ENCODE results near the gene PAK6.

Gene PAK6

GRCh38 chr15:40292246-40292645 is 53.4 kb downstream of the PAK6 start:
- DNase-seq (ENCODE audit: low read depth in 3 of 3) = no peak

DNA sequence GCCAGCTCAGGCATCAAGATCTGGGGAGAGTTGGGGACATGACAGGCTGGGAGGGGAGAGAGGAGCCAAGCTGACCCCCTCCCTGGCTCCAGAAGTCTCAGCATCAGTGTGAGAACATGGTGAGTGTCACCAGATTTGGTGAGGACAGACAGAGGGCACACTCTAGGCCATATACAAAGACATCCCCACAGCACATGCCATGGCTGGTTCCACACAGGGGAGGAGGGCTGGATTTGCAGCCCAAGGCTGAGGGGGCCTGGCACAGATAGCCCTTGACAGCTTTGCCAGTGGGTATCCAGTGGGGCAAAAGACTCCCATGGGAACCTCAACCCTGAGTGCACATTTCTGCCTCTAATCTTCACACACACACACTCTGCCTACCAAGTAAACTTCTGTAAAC is 54.1 kb downstream of the PAK6 start:
- no peak for DNase-seq (ENCODE audit: low read depth in 3 of 3)

DNA sequence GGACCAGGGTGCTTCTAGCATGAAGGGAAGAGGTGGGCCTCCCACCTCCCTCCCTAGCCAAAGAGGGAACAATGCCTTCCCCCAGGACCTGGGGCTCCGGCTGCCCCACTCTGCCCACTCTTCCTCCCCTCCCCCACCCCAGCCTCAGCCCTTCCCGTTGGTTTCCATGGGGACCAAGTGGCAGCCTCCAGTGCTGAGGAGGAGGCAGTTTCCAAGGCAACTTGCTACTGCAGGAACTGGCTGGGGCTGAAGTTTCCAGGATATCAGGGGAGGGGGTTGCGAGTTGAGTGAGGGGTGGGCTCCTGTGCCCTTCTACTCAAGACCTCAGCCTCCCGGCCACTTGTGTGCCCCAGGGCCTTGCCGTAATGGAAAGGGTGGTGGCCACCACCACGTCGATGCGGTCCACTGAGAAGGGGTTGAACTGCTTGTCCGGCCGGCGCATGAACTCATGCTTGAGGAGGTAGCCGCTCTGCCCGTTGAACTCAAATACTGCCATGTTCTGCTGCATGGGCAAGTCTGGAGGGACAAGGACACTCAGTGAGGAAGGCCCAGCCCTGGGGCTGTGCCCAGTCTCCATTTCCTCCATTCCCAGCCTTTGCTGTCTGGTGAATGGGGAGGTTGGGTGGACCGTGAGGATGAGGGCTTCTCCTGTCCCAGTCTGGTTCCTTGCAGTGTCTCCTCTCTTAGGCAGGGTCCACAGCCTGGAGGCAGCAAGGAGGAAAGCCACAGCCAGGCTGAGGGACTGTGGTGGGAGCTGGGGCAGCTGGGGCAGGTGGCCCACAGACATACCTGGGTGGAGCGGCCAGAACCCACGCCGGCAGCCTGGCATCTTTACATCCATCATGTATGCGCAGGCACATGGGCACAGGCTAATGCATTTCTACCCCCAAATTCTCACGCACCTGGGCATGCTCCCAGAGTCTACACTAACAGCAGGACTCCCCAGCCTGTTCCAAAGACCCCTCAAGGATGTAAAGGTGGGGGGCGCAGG is 55.3 kb downstream of the PAK6 start:
- no peak for DNase-seq (ENCODE audit: low read depth in 3 of 3)

DNA sequence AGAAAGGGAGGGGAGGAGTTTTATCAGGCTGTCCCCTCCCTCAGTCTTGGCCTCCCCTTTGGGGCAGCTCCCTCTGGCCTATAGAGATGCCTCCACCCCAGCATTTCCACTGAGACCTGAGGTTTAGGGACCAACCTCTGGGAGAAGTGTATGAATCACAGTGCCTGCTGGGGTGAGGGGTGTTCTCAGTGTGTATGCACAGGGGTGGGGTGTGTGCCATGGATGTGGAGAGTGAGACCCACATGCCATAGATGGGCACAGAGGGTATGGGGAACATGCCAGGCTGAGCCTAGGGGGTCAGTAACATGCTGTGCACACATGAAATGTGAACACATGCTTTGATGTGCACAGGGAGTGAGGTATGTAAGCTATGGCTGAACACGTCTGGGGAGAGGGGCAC is 56.4 kb downstream of the PAK6 start:
- no peak for DNase-seq (ENCODE audit: low read depth in 3 of 3)

DNA sequence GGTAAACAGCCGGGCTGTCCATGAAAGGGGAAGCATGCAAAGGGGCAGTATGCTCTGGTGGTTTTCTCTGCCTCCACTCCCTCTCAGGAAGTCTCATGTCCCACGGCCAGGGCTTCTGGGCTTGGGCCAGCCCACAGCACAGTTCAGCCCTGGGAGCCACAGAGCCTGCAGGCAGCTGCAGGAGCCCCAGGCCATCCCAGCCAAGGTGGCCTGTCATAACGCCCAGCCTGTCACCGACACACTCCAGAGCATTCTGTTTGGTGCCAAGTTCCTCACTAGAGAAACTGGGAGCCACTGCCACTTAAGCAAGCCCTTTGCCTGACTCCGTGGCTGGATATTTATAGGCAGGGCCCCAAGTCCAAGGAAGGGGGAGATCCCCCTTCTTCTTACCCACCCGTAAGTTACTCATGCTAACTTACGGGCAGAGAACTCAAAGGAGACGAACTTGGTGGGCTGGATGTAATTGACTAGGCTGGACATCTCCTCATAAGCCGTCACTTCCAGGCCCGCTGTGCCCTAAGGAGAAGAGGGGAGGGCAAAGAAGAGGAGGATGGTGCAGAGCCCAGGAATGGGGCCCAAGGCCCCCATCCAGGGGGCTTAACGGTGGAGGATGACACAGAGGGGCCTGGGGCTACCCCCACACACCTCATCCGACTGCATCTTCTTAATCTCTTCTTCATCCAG is 57.2 kb downstream of the PAK6 start:
- DNase-seq (ENCODE audit: low read depth in 3 of 3) = no peak

- DNase-seq (ENCODE audit: low read depth in 3 of 3) = no peak
Observed at GRCh38 chr15:40296561-40297230, 57.8 kb downstream of the PAK6 start.

GRCh38 chr15:40297356-40297755 is 58.5 kb downstream of the PAK6 start:
- no peak for DNase-seq (ENCODE audit: low read depth in 3 of 3)

DNA sequence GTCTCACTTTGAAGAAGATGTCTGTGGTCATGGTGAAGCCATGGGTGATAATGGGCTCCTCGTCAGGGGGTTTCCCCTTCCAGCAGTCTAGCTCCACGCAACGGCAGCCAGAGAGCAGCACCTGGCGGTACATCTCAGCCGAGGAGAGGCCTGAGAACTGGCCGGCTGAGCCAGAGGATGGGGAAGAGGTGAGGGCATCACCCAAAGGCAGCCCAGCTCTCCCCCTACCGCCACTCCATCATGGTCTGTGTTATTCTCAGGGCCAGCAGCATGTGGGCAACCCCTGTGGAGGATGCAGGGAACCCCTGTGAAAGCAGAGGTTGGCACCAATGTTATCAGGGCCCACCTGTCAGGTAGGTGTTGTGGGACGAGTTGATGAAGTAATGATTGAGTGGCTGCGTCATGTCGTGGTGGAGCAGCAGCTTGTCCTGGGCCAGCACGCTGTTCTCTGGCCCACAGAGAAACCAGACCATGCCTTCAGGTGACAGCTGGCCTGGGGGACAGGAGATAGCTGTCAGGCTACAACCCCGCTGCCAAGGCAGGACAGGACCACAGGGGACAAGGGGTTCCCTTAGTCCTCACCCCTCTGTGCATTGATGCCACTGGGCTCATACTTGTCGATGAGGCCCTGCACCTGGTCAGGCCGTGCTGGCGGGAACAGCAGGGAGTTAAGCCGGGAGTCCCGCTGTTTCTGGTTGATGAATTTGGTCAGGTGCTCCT is 59.5 kb downstream of the PAK6 start:
- no peak for DNase-seq (ENCODE audit: low read depth in 3 of 3)

- DNase-seq (ENCODE audit: low read depth in 3 of 3) = no peak
Observed at GRCh38 chr15:40300367-40300766, 61.5 kb downstream of the PAK6 start.

GRCh38 chr15:40300771-40301170 is 61.9 kb downstream of the PAK6 start:
- no peak for DNase-seq (ENCODE audit: low read depth in 3 of 3)

DNA sequence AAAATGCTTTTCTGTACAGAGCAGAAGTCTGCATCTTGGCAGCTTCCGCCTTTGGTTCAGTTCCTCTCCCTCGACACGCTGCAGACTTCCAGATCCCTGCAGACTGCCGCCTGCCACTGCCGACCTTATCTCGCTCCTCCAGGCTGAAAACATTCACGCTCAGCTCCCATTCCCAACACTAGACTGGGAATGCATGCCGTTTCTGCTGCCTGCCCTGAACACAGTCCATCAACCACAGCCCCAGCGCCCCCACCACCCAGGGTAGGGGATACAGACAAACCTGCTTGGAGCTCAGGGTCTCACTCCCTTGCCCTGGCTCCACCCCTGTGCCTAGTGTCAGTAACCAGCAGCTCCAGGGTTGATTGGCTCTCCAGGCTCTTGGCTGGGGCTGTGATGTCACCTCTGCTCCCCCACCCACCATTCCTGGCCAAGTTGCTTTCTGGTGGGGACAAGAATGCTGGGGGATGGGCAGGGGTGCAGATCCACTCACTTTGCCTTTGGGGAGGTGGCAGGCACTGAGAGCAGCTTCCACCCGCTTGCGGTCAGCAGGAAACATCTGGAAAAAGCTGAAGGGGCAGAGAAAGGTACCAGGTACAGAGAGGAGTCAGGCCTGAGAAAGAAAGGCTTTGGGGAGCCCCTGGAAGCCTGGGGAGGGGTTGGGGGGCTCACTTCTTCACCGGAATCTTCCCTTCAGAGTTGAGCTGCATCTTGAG is 62.8 kb downstream of the PAK6 start:
- no peak for DNase-seq (ENCODE audit: low read depth in 3 of 3)

GRCh38 chr15:40302288-40302886 is 63.5 kb downstream of the PAK6 start:
- DNase-seq (ENCODE audit: low read depth in 3 of 3) = no peak

DNA sequence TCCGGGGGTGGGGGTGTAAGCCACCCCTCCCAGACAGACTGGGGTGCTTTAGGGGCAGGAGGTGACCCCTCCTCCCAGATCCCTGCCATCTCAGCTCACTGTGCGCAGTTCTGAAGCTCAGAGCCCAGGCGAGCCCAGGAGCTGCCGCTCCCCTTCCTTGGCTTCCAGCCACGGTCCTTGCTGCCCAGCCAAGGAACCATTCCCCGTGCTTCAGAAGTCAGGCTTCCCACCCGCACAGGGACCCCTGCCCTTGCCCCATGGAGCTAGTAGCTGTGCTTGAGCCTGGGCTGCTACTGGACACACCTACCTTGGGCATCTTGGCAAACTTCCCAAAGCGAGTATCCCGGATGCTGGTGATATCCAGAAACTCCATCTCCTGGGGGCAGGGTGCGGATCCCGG is 64.1 kb downstream of the PAK6 start:
- no peak for DNase-seq (ENCODE audit: low read depth in 3 of 3)

- no peak for DNase-seq (ENCODE audit: low read depth in 3 of 3)
Observed at GRCh38 chr15:40303576-40303975, 64.7 kb downstream of the PAK6 start.

- DNase-seq (ENCODE audit: low read depth in 3 of 3) = no peak
Observed at GRCh38 chr15:40305281-40305680, 66.4 kb downstream of the PAK6 start.

DNA sequence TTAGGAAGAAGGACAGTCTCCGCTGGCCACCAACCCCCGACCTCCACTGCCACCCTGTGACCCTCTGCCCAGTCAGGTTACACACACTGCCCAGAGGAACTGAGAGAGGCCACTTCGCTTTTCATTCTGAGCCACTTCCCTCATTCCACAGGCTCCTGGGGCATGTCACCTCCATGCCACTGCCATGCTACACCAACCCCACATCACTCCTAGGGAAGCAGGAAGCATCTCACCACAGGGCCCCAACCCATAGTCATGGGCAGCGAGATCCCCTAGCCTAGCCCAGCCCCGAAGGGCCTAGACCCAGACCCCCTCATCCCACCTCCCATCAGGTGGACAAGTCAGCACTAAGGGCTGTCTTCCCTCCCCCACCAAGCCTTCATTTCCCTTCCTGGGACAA is 67.5 kb downstream of the PAK6 start:
- DNase-seq (ENCODE audit: low read depth in 3 of 3) = no peak

- DNase-seq (ENCODE audit: low read depth in 3 of 3) = no peak
Observed at GRCh38 chr15:40306908-40307307, 68.0 kb downstream of the PAK6 start.

DNA sequence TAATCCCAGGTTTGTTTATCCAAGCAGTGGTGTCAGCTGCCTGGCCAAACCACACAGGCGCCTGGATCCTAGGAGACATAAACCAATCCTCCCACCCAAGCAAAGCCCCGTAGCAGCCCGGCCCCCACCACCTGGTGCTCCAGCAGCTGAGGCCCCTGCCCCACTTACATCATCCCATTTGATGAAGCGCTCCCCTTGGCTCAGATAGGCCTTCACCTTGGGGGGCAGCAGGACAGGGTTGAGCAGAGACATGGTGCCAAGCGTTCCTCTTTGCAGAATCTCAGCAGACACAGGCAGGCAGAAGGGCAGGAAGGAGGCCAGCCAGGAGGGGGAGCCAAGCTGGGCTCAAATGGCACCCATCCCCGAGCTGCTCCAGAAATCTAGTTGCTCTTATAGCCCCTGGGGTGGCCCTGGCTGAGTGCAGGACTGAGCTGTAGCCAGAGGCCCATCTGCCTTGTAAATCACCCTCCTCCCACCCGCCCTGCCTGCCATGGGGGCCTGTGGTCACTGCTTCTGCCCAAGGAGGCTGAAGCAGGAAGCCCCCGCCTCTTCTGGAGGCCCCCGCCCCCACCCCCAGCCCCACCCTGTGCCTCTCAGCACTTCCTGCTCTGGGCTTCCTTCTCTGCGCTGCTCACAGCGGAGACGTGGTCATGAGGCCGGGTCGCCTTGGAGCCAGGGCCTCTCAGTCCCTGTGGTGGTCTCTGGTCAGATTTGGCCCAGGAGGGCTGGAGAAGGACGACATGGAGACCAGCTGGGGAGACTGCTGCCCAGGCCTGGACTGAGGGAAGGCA is 68.8 kb downstream of the PAK6 start, which contains the start of gene PLCB2:
Gene PLCB2, minus strand, starts transcription at position 515 of the 791 bp plus-strand sequence. Its CDS starts 263 bp downstream, at position 252.
- DNase-seq (ENCODE audit: low read depth in 3 of 3) = peak in 2 of 3 donors; percentile 37 to 62

GRCh38 chr15:40309344-40309862 is 70.5 kb downstream of the PAK6 start:
- no peak for DNase-seq (ENCODE audit: low read depth in 3 of 3)
